22Rv1 (cell line): Measurements from ENCODE around the gene DCLK3.

ENCODE experiments used
- H3K27ac ChIP-seq: fragments of 450-650 bp; 2 replicates; pipeline ENCODE4 v1.5.1; 2017
- ZFX ChIP-seq: fragments of 450-650 bp; IDR thresholded peaks from 2 replicates; pipeline ENCODE4 v1.6.1; 2017; ENCODE audit warnings: antibody characterized with exemption, borderline replicate concordance
- TF ChIP-seq, protein P1 (sequence below): fragments of 450-650 bp; IDR thresholded peaks from 2 replicates; pipeline ENCODE4 v1.5.1; 2017; ENCODE audit warnings: mild to moderate bottlenecking

The DCLK3 gene

DNA sequence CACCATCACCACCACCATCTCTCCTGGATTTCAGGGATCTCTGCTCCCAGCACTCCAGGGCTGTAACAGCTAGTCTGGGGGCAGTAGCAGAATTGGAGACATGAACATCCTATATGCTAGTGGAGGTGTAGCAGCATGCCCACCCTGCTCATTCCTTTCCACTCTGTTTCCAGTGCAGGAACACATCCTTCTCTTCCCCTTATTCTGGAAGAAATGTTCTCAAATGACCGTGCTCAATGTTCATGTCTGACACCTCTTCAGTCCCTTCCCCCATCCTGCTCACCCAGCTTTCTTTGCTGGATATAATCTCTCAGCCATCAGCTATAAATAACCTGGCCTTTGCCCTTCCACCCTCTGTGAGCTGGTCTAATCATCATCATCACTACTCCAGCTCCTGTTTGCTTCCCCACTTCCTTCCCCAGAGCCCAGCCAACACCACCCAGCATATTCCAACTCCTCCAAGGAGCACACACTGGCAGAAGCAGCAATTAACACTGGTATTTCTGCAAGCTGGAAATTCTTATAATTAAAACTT, 31.1 kb downstream of the DCLK3 start:
- TF ChIP-seq, protein P1, sequence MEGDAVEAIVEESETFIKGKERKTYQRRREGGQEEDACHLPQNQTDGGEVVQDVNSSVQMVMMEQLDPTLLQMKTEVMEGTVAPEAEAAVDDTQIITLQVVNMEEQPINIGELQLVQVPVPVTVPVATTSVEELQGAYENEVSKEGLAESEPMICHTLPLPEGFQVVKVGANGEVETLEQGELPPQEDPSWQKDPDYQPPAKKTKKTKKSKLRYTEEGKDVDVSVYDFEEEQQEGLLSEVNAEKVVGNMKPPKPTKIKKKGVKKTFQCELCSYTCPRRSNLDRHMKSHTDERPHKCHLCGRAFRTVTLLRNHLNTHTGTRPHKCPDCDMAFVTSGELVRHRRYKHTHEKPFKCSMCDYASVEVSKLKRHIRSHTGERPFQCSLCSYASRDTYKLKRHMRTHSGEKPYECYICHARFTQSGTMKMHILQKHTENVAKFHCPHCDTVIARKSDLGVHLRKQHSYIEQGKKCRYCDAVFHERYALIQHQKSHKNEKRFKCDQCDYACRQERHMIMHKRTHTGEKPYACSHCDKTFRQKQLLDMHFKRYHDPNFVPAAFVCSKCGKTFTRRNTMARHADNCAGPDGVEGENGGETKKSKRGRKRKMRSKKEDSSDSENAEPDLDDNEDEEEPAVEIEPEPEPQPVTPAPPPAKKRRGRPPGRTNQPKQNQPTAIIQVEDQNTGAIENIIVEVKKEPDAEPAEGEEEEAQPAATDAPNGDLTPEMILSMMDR, result no peak
- TF ChIP-seq ZFX, result no peak
- no peak overlapping the region for H3K27ac ChIP-seq

DNA sequence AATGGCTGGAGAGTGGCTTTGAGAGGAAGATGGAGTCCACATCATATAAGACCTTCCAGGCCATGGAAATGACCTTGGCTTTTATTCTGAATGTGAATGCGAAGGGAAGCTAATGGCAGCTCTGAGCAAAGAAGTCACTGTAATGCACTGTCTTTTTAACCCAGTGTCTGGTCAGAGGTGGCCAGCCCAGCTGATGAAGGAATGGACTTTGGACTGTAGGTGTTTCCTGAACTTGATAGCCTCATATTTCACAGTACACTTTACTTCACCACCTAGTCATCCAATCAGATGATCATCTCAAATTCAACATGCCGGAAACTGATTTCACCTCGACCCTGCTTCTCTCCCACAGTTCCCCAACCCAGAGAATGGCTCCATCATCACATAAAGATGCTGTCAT, 33.4 kb downstream of the DCLK3 start:
- TF ChIP-seq ZFX, result no peak
- TF ChIP-seq, protein P1, result no peak
- H3K27ac ChIP-seq, result peak overlapping the region; percentile 52

- TF ChIP-seq ZFX, result no peak
- TF ChIP-seq, protein P1, result peak; percentile 86
- peak overlapping the region; percentile 52 for H3K27ac ChIP-seq
These were observed 34.9 kb downstream of the DCLK3 start for GRCh38 chr3:36729204-36730056.

DNA sequence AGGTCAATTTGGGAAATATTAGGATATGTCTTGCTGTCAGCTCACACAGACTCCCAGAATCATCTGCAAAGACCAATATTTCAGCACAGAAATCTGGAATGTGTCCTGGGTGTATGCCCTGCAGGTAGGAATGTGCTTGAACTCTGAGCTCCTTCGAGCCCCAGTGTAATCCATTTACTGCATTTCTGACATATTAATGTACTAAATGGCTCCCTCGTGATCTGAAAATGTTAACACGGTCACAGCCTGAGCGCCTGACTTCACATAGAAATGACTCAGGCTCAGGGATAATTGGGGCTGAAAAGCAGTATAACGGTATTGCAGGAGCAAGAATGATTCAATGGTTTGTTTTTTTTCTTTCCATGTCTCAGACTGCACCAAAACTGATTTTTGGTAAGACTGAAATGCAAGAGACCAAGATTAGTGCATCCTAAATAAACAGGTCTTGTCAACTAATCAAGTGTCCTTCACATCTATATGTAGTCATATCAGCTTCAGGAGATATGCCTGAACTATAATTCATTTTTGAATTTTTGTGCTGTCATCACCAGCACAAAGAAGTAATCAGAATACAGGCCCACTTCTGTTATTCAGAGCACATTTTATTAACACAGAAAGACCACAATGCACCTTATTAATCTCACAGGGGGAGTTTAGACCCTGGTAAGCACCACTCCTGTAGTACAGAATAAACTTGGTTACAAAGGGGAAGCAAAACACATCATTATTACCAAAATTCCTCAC, 49.8 kb downstream of the DCLK3 start:
- H3K27ac ChIP-seq, result no peak overlapping the region
- TF ChIP-seq ZFX, result no peak
- TF ChIP-seq, protein P1, result no peak

DNA sequence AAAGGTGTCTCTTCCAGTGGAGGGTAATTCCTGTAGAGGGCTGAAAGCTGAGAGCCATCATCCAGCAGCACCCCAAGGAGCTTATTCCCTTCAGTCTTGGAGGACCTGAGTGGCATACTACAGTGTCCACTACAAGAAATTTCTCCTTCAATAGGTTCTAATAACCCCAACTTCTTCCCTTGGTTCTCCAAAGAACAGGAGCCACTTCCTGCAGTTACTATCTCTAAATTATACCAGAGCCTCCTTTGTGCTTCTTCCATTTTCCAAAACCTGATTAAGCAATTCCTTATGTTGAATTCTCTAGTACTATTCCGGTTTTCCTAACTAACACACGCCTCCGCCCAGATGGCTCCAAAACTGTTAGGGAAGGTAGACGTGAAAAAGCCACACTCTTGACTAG, 50.4 kb downstream of the DCLK3 start:
- no peak overlapping the region for H3K27ac ChIP-seq
- no peak for TF ChIP-seq ZFX
- TF ChIP-seq, protein P1, result no peak

GRCh38 chr3:36710606-36711005, 53.7 kb downstream of the DCLK3 start:
- H3K27ac ChIP-seq, result no peak overlapping the region
- no peak for TF ChIP-seq ZFX
- TF ChIP-seq, protein P1, result no peak

GRCh38 chr3:36709826-36710365, 54.5 kb downstream of the DCLK3 start:
- H3K27ac ChIP-seq, result no peak overlapping the region
- no peak for TF ChIP-seq ZFX
- TF ChIP-seq, protein P1, result no peak
